Gastrocnemius medialis (tissue), 4 donors: ENCODE data around the gene SERPINH1.

Experiments
- CTCF ChIP-seq, 5 experiments: fragments of 450-650 bp in 3 of 5; fragments of 200-600 bp in 2 of 5; sonication (generic) in 2 of 5; IDR thresholded peaks in 4 of 5; conservative IDR thresholded peaks in 1 of 5; 1 replicate in 4 of 5; 2 replicates in 1 of 5; pipeline ENCODE4 v1.5.1; 2016 to 2019; ENCODE audit warnings: antibody characterized with exemption in 5 of 5, mild to moderate bottlenecking in 3 of 5, moderate library complexity in 3 of 5
- POLR2A ChIP-seq, 2 donors: fragments of 450-650 bp; IDR thresholded peaks; one replicate each; pipeline ENCODE4 v1.6.1; 2017; ENCODE audit warnings: antibody characterized with exemption in 2 of 2, mild to moderate bottlenecking in 2 of 2, moderate library complexity in 2 of 2

DNA sequence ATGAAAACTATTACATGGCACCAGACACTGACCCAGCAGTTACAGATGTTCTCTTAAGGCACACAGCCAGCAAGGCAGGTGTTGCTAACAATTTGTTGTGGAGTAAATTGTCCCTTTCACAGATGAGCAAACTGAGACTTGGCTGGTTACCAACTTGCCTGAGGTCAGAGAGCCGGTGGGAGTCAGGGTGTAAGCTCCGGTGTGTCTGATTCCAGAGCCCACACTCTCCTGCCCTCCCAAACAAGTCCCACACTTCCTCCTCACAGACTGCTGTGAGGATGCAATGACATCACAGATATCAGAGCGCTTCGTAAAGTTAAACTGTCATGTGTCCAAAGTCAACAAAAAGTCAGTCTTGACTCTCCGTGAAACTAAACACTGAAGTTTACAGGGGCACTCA, 48.8 kb upstream of the SERPINH1 start:
- TF ChIP-seq CTCF (IDR thresholded peaks at IDR 0.05 in 4 of 5, conservative IDR thresholded peaks at IDR 0.05 in 1 of 5) (no peak), POLR2A (IDR thresholded peaks at IDR 0.05) (no peak)
